C4-2B (cell line): ENCODE measurements around the gene HIP1R.

ENCODE experiments used
- CTCF ChIP-seq: fragments of 450-650 bp; conservative IDR thresholded peaks from 2 replicates; pipeline ENCODE4 v1.5.1; 2017; ENCODE audit warnings: mild to moderate bottlenecking
- ZFX ChIP-seq: fragments of 450-650 bp; IDR thresholded peaks from 2 replicates; pipeline ENCODE4 v1.6.1; 2017

DNA sequence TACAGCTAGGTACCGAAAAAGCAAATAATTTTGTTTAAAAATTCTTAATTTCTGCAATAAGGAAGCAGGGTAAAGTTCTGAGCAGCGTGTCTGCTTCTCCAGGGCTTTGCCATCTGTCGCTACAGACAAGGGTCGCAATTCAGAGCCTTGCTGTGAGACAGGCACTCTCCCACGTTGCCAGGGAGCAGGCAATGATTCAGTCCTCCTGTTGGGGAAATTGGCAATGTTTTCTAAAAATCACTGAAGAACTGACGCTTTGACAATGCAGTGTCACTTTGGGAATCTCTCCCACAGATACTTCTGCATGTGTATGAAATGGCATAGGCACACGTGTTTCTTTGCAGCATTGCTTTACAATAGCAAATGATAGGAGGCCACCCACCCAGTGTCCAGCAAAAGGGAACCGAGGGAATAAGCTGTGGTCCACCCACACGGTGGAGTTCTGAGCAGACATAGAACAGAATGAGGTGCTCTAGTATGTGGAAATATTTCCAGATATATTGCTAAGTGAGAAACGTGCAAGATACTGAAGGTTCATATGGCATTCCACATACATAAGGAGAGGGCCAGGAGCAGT, 16.0 kb upstream of the HIP1R start:
- TF ChIP-seq CTCF (no peak), ZFX (no peak)
